ENCODE measurements around the gene CD99L2. TPM values are rescaled to one million over a fixed set of nuclear protein-coding genes. Genes with fewer than 3 reads are reported as not detected.

The CD99L2 gene
- polyA plus RNA-seq, 3 donors = 13.1 to 18.4 (median 16.7) TPM

GRCh38 chrX:150907474-150907873, 9.0 kb upstream of the CD99L2 start:
- no peak overlapping the region for H3K27ac ChIP-seq (ENCODE audit: low read depth in 1 of 2, low read length in 2 of 2)
- no peak overlapping the region for H3K4me2 ChIP-seq (replicated peaks; ENCODE audit: extremely low read depth, low read length, poor library complexity, severe bottlenecking)
- H3K27me3 ChIP-seq (ENCODE audit: control insufficient read depth in 2 of 2, insufficient read depth in 2 of 2, low read length in 2 of 2) = no peaks in the 10 kb centered on the region
- H4K20me1 ChIP-seq (ENCODE audit: insufficient read depth, low read length) = no peaks in the 10 kb centered on the region
- no peaks in the 10 kb centered on the region for H3K9me3 ChIP-seq (replicated peaks in 1 of 2; ENCODE audit: control insufficient read depth in 1 of 2, insufficient read depth in 1 of 2, low read length in 2 of 2)
- H2AFZ ChIP-seq (ENCODE audit: insufficient read depth, low read depth, low read length, poor library complexity, severe bottlenecking) = no peak overlapping the region
- DNase-seq = no peak
- intact Hi-C loops (cut with micrococcal nuclease) = loop anchor here in 1 of 2 donors (10.0 kb wide), 1 partner anchor 77 kb away; the partner anchor contains the start of gene HMGB3
- TF ChIP-seq, protein P1, sequence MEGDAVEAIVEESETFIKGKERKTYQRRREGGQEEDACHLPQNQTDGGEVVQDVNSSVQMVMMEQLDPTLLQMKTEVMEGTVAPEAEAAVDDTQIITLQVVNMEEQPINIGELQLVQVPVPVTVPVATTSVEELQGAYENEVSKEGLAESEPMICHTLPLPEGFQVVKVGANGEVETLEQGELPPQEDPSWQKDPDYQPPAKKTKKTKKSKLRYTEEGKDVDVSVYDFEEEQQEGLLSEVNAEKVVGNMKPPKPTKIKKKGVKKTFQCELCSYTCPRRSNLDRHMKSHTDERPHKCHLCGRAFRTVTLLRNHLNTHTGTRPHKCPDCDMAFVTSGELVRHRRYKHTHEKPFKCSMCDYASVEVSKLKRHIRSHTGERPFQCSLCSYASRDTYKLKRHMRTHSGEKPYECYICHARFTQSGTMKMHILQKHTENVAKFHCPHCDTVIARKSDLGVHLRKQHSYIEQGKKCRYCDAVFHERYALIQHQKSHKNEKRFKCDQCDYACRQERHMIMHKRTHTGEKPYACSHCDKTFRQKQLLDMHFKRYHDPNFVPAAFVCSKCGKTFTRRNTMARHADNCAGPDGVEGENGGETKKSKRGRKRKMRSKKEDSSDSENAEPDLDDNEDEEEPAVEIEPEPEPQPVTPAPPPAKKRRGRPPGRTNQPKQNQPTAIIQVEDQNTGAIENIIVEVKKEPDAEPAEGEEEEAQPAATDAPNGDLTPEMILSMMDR (IDR thresholded peaks at IDR 0.05) = no peak
- Mint-ChIP-seq H3K27ac (no peak overlapping the region), H3K4me1 (no peaks in the 10 kb centered on the region), H3K27me3 (ENCODE audit: low read depth in 3 of 3) (peaks cover 1 to 4% (median 3%) of the 10 kb centered on the region in 3 donors), H3K36me3 (no peaks in the 10 kb centered on the region), H3K4me3 (no peak overlapping the region), H3K9me3 (peaks cover 0 to 2% (median 0%) of the 10 kb centered on the region in 7 donors)
- H3K4me1 ChIP-seq (ENCODE audit: control insufficient read depth in 1 of 2, insufficient read depth in 2 of 2, low read length in 2 of 2) = no peaks in the 10 kb centered on the region
- H3K9ac ChIP-seq (ENCODE audit: insufficient read depth, low read length, poor library complexity, severe bottlenecking) = no peak overlapping the region
- WGBS (ENCODE audit: insufficient coverage) = no CpG with 5 or more reads among the region's 7 CpGs
- no peak overlapping the region for H3K4me3 ChIP-seq (replicated peaks in 1 of 3; ENCODE audit: low read depth in 2 of 3, low read length in 3 of 3)
- H3K79me2 ChIP-seq (ENCODE audit: insufficient read depth, low read length) = no peaks in the 10 kb centered on the region
- no peaks in the 10 kb centered on the region for H3K36me3 ChIP-seq (replicated peaks in 1 of 2; ENCODE audit: control insufficient read depth in 1 of 2, insufficient read depth in 2 of 2, low read length in 2 of 2)

- Histone ChIP-seq H3K9me3 (replicated peaks in 1 of 2; ENCODE audit: control insufficient read depth in 1 of 2, insufficient read depth in 1 of 2, low read length in 2 of 2) (no peaks in the 10 kb centered on the region), H3K4me1 (ENCODE audit: control insufficient read depth in 1 of 2, insufficient read depth in 2 of 2, low read length in 2 of 2) (no peaks in the 10 kb centered on the region), H3K9ac (ENCODE audit: insufficient read depth, low read length, poor library complexity, severe bottlenecking) (no peak overlapping the region), H3K27me3 (ENCODE audit: control insufficient read depth in 2 of 2, insufficient read depth in 2 of 2, low read length in 2 of 2) (no peaks in the 10 kb centered on the region), H3K27ac (ENCODE audit: low read depth in 1 of 2, low read length in 2 of 2) (no peak overlapping the region), H3K79me2 (ENCODE audit: insufficient read depth, low read length) (no peaks in the 10 kb centered on the region), H3K4me3 (replicated peaks in 1 of 3; ENCODE audit: low read depth in 2 of 3, low read length in 3 of 3) (no peak overlapping the region), H2AFZ (ENCODE audit: insufficient read depth, low read depth, low read length, poor library complexity, severe bottlenecking) (no peak overlapping the region), H3K36me3 (replicated peaks in 1 of 2; ENCODE audit: control insufficient read depth in 1 of 2, insufficient read depth in 2 of 2, low read length in 2 of 2) (no peaks in the 10 kb centered on the region), H4K20me1 (ENCODE audit: insufficient read depth, low read length) (no peaks in the 10 kb centered on the region), H3K4me2 (replicated peaks; ENCODE audit: extremely low read depth, low read length, poor library complexity, severe bottlenecking) (no peak overlapping the region)
- Mint-ChIP-seq H3K4me1 (no peaks in the 10 kb centered on the region), H3K4me3 (no peak overlapping the region), H3K27me3 (ENCODE audit: low read depth in 3 of 3) (peaks cover 1 to 4% (median 3%) of the 10 kb centered on the region in 3 donors), H3K27ac (no peak overlapping the region), H3K36me3 (no peaks in the 10 kb centered on the region), H3K9me3 (peaks cover 0 to 2% (median 0%) of the 10 kb centered on the region in 7 donors)
- TF ChIP-seq, protein P1 (IDR thresholded peaks at IDR 0.05) = no peak
- DNase-seq = no peak
- WGBS (ENCODE audit: insufficient coverage) = no CpG with 5 or more reads among the region's 6 CpGs
- intact Hi-C loops (cut with micrococcal nuclease) = loop anchor here in 1 of 2 donors (10.0 kb wide), 1 partner anchor 78 kb away; the partner anchor contains the start of gene HMGB3
These were observed 8.2 kb upstream of the CD99L2 start for GRCh38 chrX:150906694-150907093.
